ENCODE measurements around the gene JMJD7.

Gene JMJD7

GRCh38 chr15:41848631-41849030 lies 20.7 kb downstream of the JMJD7 start:
- DNase-seq, result peak; percentile 49

- DNase-seq, result no peak
These were observed 21.3 kb downstream of the JMJD7 start for GRCh38 chr15:41849204-41849603.

GRCh38 chr15:41849861-41850260 lies 22.0 kb downstream of the JMJD7 start:
- DNase-seq, result no peak

- no peak for DNase-seq
These were observed 22.7 kb downstream of the JMJD7 start for GRCh38 chr15:41850482-41851166.

- DNase-seq, result no peak
These were observed 23.3 kb downstream of the JMJD7 start for GRCh38 chr15:41851167-41851523.

- no peak for DNase-seq
These were observed 24.0 kb downstream of the JMJD7 start for GRCh38 chr15:41851755-41852370.

- DNase-seq, result no peak
These were observed 25.1 kb downstream of the JMJD7 start for GRCh38 chr15:41852736-41853590.

- no peak for DNase-seq
These were observed 25.9 kb downstream of the JMJD7 start for GRCh38 chr15:41853831-41854230.

GRCh38 chr15:41854443-41854842 lies 26.6 kb downstream of the JMJD7 start:
- no peak for DNase-seq

GRCh38 chr15:41855261-41855961 lies 27.5 kb downstream of the JMJD7 start:
- DNase-seq, result no peak

GRCh38 chr15:41856262-41856661 lies 28.4 kb downstream of the JMJD7 start:
- no peak for DNase-seq

GRCh38 chr15:41856716-41857115 lies 28.8 kb downstream of the JMJD7 start:
- DNase-seq, result no peak

- no peak for DNase-seq
These were observed 29.4 kb downstream of the JMJD7 start for GRCh38 chr15:41857316-41857715.

- no peak for DNase-seq
These were observed 30.9 kb downstream of the JMJD7 start for GRCh38 chr15:41858756-41859155.

GRCh38 chr15:41860049-41860828 lies 32.3 kb downstream of the JMJD7 start:
- DNase-seq, result no peak

GRCh38 chr15:41861736-41862356 lies 34.0 kb downstream of the JMJD7 start:
- no peak for DNase-seq

- DNase-seq, result no peak
These were observed 34.7 kb downstream of the JMJD7 start for GRCh38 chr15:41862515-41863116.

- DNase-seq, result no peak
These were observed 37.7 kb downstream of the JMJD7 start for GRCh38 chr15:41865490-41866055.

- DNase-seq, result no peak
These were observed 38.4 kb downstream of the JMJD7 start for GRCh38 chr15:41866263-41866703.

- no peak for DNase-seq
These were observed 39.1 kb downstream of the JMJD7 start for GRCh38 chr15:41866872-41867579.

Measured in activated naive CD4-positive, alpha-beta T cell treated with Interleukin-2 at 50 U/mL for 16 hours (primary cell).